Skin epidermis (tissue), 12 donors: Measurements from ENCODE around the gene ARMC9.

Experiments
- H3K27ac ChIP-seq, 21 experiments: fragments of 200-600 bp; sonication (generic) in 11 of 21; one replicate each; pipeline ENCODE4 v1.5.0; 2020; ENCODE audit warnings: mild to moderate bottlenecking in 3 of 21, inconsistent platforms in 2 of 21, moderate library complexity in 2 of 21
- H3K4me3 ChIP-seq, 7 experiments: fragments of 200-600 bp; sonication (generic) in 2 of 7; one replicate each; pipeline ENCODE4 v1.5.0; 2020; ENCODE audit warnings: inconsistent platforms in 2 of 7, mild to moderate bottlenecking in 2 of 7, moderate library complexity in 1 of 7

ARMC9 gene

DNA sequence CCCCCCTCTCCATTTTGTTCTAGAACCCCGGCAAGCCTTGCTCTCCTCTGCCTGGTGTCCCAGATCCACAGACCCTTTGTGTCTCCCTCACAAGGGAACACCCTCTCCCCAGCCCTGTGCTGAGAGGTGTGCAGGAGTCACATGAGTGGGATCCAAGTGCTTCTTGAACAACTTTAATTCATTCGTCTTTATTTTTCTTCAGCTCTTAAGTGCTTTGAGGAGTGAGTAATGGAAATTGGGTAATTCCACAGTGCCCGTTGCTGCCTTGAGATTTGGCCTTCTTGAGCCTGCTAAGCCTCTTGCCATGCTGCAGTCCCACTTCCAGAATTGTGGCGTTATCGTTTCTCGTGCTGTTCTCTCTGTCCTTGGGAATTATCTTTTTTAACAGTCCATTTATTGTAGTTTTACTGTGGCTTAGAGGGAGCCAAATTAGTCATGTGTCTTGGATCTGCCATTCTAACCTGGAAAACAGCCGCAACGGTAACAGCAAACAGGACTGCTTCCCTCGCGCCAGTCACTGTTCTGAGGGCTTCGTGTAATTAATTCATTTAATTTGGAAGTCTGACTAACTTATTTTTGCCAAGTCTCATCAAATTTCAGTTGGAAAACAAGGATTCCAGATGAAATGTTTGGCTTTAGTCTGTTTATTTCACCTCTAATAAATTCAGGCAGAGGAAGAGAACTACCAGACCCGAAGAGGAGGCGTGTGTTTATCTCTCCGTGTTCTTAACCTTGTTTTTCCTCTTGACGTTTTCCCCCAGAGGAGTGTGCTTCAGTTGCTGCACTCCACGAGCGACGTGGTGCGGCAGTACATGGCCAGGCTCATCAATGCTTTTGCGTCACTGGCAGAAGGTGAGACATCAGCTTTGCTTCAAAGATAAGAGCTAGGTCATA lies 72.0 kb downstream of the ARMC9 start:
- no peak overlapping the region for H3K27ac ChIP-seq

DNA sequence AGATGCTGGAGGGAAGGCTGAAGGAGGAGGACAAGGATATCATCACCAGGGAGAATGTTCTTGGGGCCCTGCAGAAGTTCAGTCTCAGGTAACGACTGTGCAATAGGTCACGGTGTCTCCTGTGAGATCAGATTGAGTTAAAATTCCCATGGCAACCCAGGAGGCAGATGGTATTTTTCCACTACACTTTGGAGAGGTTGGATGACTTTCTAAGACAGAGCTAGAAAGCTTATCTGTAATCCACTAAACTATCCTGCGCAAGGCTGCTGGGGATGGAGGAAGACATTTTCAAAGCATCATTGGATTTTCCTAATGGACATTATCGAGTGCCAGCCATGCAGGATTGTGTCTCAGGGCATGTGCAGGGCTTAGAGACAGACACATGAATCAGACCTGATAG lies 74.6 kb downstream of the ARMC9 start:
- Histone ChIP-seq H3K27ac (no peak overlapping the region), H3K4me3 (no peak overlapping the region)

More for the DNA sequence above, 72.0 kb downstream of the ARMC9 start:
- H3K4me3 ChIP-seq: no peak overlapping the region

- Histone ChIP-seq H3K4me3 (no peak overlapping the region), H3K27ac (no peak overlapping the region)
These were observed 78.6 kb downstream of the ARMC9 start for GRCh38 chr2:231276987-231277386.

GRCh38 chr2:231277962-231278361 lies 79.5 kb downstream of the ARMC9 start:
- H3K27ac ChIP-seq: no peak overlapping the region
- H3K4me3 ChIP-seq: no peak overlapping the region

DNA sequence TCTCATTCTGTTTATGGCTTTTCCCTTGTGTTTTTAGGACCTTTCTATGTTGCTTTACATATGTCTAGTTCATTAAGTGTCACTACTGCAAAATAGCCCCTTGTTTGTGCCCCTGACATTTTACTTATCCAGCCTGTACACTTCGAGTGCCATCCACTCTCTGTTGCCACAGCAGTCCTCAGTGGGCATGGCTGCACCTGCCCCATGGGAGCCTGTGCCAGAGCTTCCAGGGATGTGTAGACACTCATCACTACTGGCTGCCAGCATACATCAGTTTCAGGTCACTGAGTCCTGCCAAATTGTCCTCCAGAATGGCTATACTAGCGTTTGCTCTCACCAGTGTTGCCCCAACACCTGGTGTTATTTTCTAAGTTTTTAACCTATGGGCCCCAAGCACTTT lies 80.4 kb downstream of the ARMC9 start:
- Histone ChIP-seq H3K4me3 (no peak overlapping the region), H3K27ac (no peak overlapping the region)

GRCh38 chr2:231280846-231281245 lies 82.4 kb downstream of the ARMC9 start:
- Histone ChIP-seq H3K4me3 (no peak overlapping the region), H3K27ac (no peak overlapping the region)

DNA sequence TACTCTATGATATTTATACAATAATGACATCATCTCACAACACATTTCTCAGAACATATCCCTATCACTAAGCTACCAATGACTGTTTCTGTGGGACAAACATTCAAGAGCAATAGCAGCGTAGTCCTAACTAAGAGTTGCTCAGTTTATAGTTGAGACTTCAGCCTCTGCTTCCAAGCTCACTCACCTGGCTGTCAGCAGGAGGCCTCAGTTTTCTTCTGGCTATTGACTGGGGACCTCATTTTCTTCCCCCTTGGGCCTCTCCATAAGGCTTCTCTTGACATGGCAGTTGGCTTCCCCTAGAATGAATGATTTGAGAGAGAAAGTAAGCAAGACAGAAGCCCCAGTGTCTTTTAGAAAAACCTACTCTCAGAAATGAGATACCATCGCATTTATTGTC lies 85.9 kb downstream of the ARMC9 start:
- no peak overlapping the region for H3K27ac ChIP-seq
- no peak overlapping the region for H3K4me3 ChIP-seq

DNA sequence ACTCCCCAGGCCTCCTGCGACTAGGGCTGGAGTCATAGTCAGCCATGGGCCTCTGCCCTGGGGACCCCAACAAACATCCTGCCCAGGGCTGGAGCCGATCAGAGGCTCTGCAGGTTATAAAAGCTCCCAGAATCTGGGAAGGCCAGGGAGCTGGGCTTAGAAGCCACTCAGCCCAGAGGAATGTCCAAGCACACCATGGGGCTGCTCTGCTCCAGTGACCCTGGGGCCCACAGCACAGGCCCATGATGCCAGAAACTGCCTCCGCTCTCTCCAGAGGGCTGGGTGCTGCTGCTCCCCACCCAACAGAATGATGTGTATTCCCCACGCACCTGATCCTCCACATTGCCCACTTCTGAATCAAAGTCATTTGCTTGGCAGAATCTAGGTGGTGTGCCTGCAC lies 88.5 kb downstream of the ARMC9 start:
- H3K27ac ChIP-seq: no peak overlapping the region
- H3K4me3 ChIP-seq: no peak overlapping the region

DNA sequence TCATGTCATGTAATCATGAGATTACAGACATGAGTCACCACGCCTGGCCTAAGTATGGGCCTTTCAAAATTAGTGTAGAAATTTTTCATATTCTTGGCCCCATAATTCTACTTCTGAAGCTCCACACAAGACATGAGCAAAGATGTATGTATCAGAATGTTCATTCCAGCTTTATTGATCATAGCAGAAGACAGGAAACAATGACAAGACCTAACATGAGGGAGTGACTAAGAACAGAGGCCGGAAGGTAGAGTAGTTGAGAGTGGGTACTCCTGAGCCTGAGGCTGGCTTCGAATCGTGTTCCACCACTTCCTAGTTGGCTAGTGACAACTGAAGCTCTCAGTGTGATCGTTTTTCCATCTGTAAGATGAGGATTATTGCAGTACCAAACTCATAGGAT lies 89.3 kb downstream of the ARMC9 start:
- H3K27ac ChIP-seq: no peak overlapping the region
- H3K4me3 ChIP-seq: no peak overlapping the region

DNA sequence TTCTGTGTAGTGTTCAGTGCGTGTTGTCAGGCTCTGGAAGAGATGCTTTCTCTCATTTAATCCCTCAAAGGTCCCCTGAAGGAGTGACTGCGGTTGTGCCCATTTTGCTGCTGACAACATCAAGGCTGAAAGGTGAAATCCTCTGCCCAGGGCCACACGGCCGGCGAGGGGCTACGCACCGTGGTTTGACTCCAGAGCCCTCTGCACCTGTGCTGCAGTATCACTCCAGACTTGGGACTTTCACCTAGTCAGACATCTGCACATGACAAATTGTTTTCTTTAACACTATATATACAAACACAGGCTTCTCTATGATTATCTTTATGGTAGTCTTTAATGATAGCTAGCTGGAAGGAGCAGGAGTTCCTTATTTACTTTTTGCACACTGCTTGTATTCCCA lies 90.2 kb downstream of the ARMC9 start:
- Histone ChIP-seq H3K4me3 (no peak overlapping the region), H3K27ac (no peak overlapping the region)

- H3K27ac ChIP-seq: peak overlapping the region in 1 of 21 experiments; percentile 40
- H3K4me3 ChIP-seq: no peak overlapping the region
These were observed 92.0 kb downstream of the ARMC9 start for GRCh38 chr2:231290321-231291015.

- no peak overlapping the region for H3K4me3 ChIP-seq
- no peak overlapping the region for H3K27ac ChIP-seq
These were observed 94.2 kb downstream of the ARMC9 start for GRCh38 chr2:231292472-231293134.

- Histone ChIP-seq H3K4me3 (no peak overlapping the region), H3K27ac (no peak overlapping the region)
These were observed 94.7 kb downstream of the ARMC9 start for GRCh38 chr2:231293163-231293562.

DNA sequence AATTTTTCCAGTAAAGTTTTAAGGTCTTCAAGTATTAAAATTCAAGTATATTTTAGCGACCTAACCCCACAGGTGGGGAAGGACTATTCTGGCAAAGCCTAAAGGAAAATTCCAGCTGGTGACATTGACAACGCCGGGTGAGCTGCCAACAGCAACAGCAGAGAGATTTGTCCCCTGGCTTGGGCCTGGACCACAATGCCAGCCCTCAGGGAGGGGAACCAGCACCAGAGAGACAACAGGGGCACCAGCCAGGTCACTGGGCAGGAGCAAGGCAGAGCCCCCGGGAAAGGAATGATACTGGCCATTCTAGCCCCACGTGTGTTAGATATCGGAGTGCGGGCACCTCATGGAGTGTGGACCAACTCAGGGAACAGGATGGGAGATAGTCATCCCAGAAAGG lies 95.7 kb downstream of the ARMC9 start:
- Histone ChIP-seq H3K4me3 (no peak overlapping the region), H3K27ac (no peak overlapping the region)

- no peak overlapping the region for H3K27ac ChIP-seq
These were observed 96.3 kb downstream of the ARMC9 start for GRCh38 chr2:231294571-231295362.

GRCh38 chr2:231295363-231295655 lies 96.9 kb downstream of the ARMC9 start:
- H3K27ac ChIP-seq: no peak overlapping the region
- no peak overlapping the region for H3K4me3 ChIP-seq

More at GRCh38 chr2:231294571-231295362, 96.3 kb downstream of the ARMC9 start:
- H3K4me3 ChIP-seq: no peak overlapping the region

DNA sequence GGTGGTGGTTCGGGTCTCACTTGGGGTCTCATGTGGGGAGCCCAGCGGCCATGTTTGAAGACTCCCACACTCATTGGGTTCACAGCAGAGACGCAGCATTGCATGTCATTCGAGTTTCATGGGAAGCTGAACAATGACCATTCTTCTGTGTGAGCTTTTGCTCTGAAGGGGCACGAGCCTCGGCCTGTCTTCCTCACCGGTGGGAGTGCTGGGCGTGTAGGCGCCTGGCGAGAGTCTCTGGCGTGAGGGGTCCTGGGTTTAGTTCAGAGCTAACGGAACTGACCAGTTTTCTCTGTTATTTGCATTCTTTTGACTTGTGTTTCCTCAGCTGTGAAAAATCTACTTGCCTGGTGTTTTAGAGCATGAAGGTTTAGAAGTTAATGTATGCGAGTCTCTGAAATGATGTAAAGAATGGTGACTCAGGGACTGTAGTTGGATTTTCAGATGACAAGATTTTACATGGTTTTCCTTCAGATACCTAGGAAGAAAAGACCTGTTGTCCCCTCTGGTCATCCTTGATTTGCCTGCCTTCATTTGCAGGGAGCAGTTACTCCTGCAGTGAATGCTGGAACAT lies 98.1 kb downstream of the ARMC9 start:
- H3K27ac ChIP-seq: no peak overlapping the region
- H3K4me3 ChIP-seq: no peak overlapping the region

- Histone ChIP-seq H3K4me3 (no peak overlapping the region), H3K27ac (no peak overlapping the region)
These were observed 98.9 kb downstream of the ARMC9 start for GRCh38 chr2:231297108-231297908.

DNA sequence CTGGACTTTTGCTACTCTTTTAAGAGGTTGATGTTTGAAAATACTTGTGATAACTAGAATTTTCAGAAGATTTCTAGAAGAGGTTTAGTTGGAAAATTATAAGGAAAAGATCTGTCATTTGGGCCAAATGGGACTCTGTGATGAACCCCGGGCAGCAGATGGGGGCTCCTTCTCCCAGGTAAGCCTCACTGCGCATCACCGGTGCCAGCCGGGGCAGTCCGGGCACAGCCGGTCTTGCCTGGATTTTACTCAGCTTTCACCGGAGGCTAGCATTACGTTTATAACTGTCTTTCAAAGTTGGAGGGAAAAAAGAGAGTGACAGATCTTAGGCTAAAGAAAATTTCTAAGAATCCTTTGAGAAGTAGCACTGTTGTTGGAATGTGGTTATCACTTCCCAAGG lies 99.7 kb downstream of the ARMC9 start:
- H3K4me3 ChIP-seq: no peak overlapping the region
- H3K27ac ChIP-seq: no peak overlapping the region
